Dendritic cell treated with granulocyte-macrophage colony-stimulating factor and Interleukin-4, amounts not matched to agents 40 ng/mL and 50 ng/mL, for 4 days (primary cell): Measurements from ENCODE around the gene DHRS1.
"Not testable (repeated sequence)": the region's sequence is repeated elsewhere in the genome, so short reads cannot be mapped to it uniquely, and the experiment has no call there.

ENCODE experiments used
- H3K27ac Mint-ChIP-seq: one replicate; pipeline ENCODE4 v1.8.0; 2022; ENCODE audit warnings: mild to moderate bottlenecking, mixed read lengths
- H3K27me3 Mint-ChIP-seq: one replicate; pipeline ENCODE4 v1.8.0; 2022; ENCODE audit warnings: mild to moderate bottlenecking, mixed read lengths
- H3K36me3 Mint-ChIP-seq: one replicate; pipeline ENCODE4 v1.8.0; 2022; ENCODE audit warnings: low read depth, mixed read lengths
- H3K4me1 Mint-ChIP-seq: one replicate; pipeline ENCODE4 v1.8.0; 2022; ENCODE audit warnings: low read depth, mixed read lengths
- H3K4me3 Mint-ChIP-seq: one replicate; pipeline ENCODE4 v1.8.0; 2022; ENCODE audit warnings: mild to moderate bottlenecking, moderate library complexity, mixed read lengths
- H3K9me3 Mint-ChIP-seq: one replicate; pipeline ENCODE4 v1.8.0; 2022; ENCODE audit warnings: mixed read lengths
- intact Hi-C: fragments of 100-400 bp; cut with micrococcal nuclease; formaldehyde crosslinking; loops from one replicate; pipeline ENCODE4 v1.15.0; 2022

Gene DHRS1

GRCh38 chr14:24254630-24255392 lies 44.8 kb downstream of the DHRS1 start:
- Mint-ChIP-seq H3K9me3 (no peaks in the 10 kb centered on the region), H3K27ac (no peak overlapping the region), H3K36me3 (peaks cover 68% of the 10 kb centered on the region), H3K4me1 (peaks cover 15% of the 10 kb centered on the region), H3K27me3 (no peaks in the 10 kb centered on the region), H3K4me3 (no peak overlapping the region)
- intact Hi-C loops = no loop called here

GRCh38 chr14:24253936-24254335 lies 45.6 kb downstream of the DHRS1 start:
- Mint-ChIP-seq H3K4me1 (peaks cover 15% of the 10 kb centered on the region), H3K9me3 (no peaks in the 10 kb centered on the region), H3K4me3 (no peak overlapping the region), H3K36me3 (peaks cover 68% of the 10 kb centered on the region), H3K27ac (no peak overlapping the region), H3K27me3 (no peaks in the 10 kb centered on the region)
- intact Hi-C loops = no loop called here

- H3K4me3 Mint-ChIP-seq = no peak overlapping the region
- intact Hi-C loops = no loop called here
- H3K9me3 Mint-ChIP-seq = no peaks in the 10 kb centered on the region
- no peak overlapping the region for H3K27ac Mint-ChIP-seq
- H3K27me3 Mint-ChIP-seq = no peaks in the 10 kb centered on the region
- H3K4me1 Mint-ChIP-seq = peaks cover 16% of the 10 kb centered on the region
- H3K36me3 Mint-ChIP-seq = peaks cover 62% of the 10 kb centered on the region
Measured at GRCh38 chr14:24252289-24253124, 47.1 kb downstream of the DHRS1 start.

GRCh38 chr14:24251880-24252288 lies 47.7 kb downstream of the DHRS1 start:
- intact Hi-C loops = no loop called here
- H3K9me3 Mint-ChIP-seq = no peaks in the 10 kb centered on the region
- H3K4me3 Mint-ChIP-seq = no peak overlapping the region
- no peaks in the 10 kb centered on the region for H3K27me3 Mint-ChIP-seq
- H3K4me1 Mint-ChIP-seq = peaks cover 23% of the 10 kb centered on the region
- no peak overlapping the region for H3K27ac Mint-ChIP-seq
- H3K36me3 Mint-ChIP-seq = peaks cover 57% of the 10 kb centered on the region

GRCh38 chr14:24250354-24250753 lies 49.2 kb downstream of the DHRS1 start:
- Mint-ChIP-seq H3K36me3 (peaks cover 47% of the 10 kb centered on the region), H3K27me3 (no peaks in the 10 kb centered on the region), H3K9me3 (no peaks in the 10 kb centered on the region), H3K27ac (peak overlapping the region; percentile 23), H3K4me1 (peaks cover 25% of the 10 kb centered on the region), H3K4me3 (no peak overlapping the region)
- intact Hi-C loops = no loop called here

GRCh38 chr14:24249230-24250021 lies 50.2 kb downstream of the DHRS1 start:
- intact Hi-C loops = no loop called here
- Mint-ChIP-seq H3K4me3 (no peak overlapping the region), H3K27me3 (no peaks in the 10 kb centered on the region), H3K27ac (no peak overlapping the region), H3K4me1 (peaks cover 32% of the 10 kb centered on the region), H3K36me3 (peaks cover 38% of the 10 kb centered on the region), H3K9me3 (no peaks in the 10 kb centered on the region)

- peak overlapping the region; percentile 13 for H3K27ac Mint-ChIP-seq
- H3K9me3 Mint-ChIP-seq = no peaks in the 10 kb centered on the region
- no peak overlapping the region for H3K4me3 Mint-ChIP-seq
- H3K4me1 Mint-ChIP-seq = peaks cover 49% of the 10 kb centered on the region
- no peaks in the 10 kb centered on the region for H3K27me3 Mint-ChIP-seq
- H3K36me3 Mint-ChIP-seq = peaks cover 27% of the 10 kb centered on the region
- intact Hi-C loops = no loop called here
Measured at GRCh38 chr14:24247422-24247821, 52.2 kb downstream of the DHRS1 start.

GRCh38 chr14:24246765-24247212 lies 52.8 kb downstream of the DHRS1 start:
- no peak overlapping the region for H3K27ac Mint-ChIP-seq
- intact Hi-C loops = no loop called here
- H3K4me1 Mint-ChIP-seq = peaks cover 53% of the 10 kb centered on the region
- H3K27me3 Mint-ChIP-seq = no peaks in the 10 kb centered on the region
- H3K4me3 Mint-ChIP-seq = no peak overlapping the region
- peaks cover 33% of the 10 kb centered on the region for H3K36me3 Mint-ChIP-seq
- H3K9me3 Mint-ChIP-seq = no peaks in the 10 kb centered on the region

GRCh38 chr14:24245350-24245749 lies 54.2 kb downstream of the DHRS1 start:
- peaks cover 42% of the 10 kb centered on the region for H3K36me3 Mint-ChIP-seq
- H3K4me3 Mint-ChIP-seq, H3K9me3 Mint-ChIP-seq, intact Hi-C loops, H3K27me3 Mint-ChIP-seq: not testable (repeated sequence)
- H3K27ac Mint-ChIP-seq = peak overlapping the region; percentile 56
- H3K4me1 Mint-ChIP-seq = peaks cover 51% of the 10 kb centered on the region

GRCh38 chr14:24243336-24243836 lies 56.2 kb downstream of the DHRS1 start:
- Mint-ChIP-seq H3K4me3 (peak overlapping the region; percentile 93), H3K4me1 (peaks cover 68% of the 10 kb centered on the region), H3K27ac (peak overlapping the region; percentile 100), H3K36me3 (peaks cover 45% of the 10 kb centered on the region), H3K27me3 (no peaks in the 10 kb centered on the region), H3K9me3 (no peaks in the 10 kb centered on the region)
- intact Hi-C loops = loop anchor here (1.0 to 2.0 kb wide), 3 partner anchors 27 to 187 kb away; partner anchors contain the start of gene RABGGTA

GRCh38 chr14:24241829-24242443 lies 57.6 kb downstream of the DHRS1 start:
- Mint-ChIP-seq H3K36me3 (peaks cover 60% of the 10 kb centered on the region), H3K27me3 (no peaks in the 10 kb centered on the region), H3K27ac (peak overlapping the region; percentile 100), H3K4me1 (peaks cover 75% of the 10 kb centered on the region), H3K4me3 (peak overlapping the region; percentile 93), H3K9me3 (no peaks in the 10 kb centered on the region)
- intact Hi-C loops = loop anchor here (1.0 to 2.0 kb wide), 4 partner anchors 10 to 189 kb away; partner anchors contain the start of genes GMPR2, MDP1, NEDD8 and RABGGTA
